DMS79 (cell line): ENCODE results near the gene PTGR3.

ENCODE experiments used
- DNase-seq: peaks from one replicate; lab custom pipeline; 2025; lab: John Stamatoyannopoulos, UW

The PTGR3 gene

DNA sequence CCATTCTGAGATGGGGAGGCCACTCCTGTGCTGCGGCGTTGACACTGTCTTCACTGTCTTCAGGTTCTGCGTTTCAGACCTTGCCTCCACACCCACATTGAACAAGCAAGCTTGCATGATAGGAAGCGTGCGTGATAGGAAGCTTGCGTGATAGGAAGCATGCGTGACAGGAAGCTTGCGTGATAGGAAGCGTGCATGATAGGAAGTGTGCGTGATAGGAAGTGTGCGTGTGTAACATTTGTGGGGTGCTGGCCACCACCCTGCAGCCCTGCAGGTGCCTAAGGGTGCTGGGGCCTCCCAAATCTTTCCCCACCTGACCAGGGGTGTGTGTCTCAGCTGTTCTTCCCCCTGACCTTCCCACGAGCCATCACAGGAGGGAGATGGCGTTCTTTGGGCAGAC lies 27.0 kb upstream of the PTGR3 start:
- no peak for DNase-seq

DNA sequence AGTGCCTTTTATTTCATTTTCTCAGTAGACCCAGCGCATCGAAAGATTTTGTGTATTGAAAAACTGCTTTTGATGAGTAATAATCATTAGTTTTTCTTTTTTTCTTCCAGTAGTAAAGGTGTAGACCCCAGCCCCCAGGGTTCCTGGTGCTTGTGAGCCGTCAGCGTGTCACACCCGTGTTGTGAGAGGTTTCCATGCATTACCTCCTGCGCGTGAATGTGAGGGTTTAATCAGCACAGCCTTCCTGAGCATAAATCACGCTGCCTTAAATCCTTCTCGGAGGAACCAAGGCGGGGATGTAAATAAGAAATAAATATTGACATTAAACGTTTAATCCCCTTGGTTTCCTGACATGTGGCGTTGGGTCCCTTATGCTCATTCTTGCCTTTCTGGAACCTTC lies 26.0 kb upstream of the PTGR3 start:
- DNase-seq, result no peak

DNA sequence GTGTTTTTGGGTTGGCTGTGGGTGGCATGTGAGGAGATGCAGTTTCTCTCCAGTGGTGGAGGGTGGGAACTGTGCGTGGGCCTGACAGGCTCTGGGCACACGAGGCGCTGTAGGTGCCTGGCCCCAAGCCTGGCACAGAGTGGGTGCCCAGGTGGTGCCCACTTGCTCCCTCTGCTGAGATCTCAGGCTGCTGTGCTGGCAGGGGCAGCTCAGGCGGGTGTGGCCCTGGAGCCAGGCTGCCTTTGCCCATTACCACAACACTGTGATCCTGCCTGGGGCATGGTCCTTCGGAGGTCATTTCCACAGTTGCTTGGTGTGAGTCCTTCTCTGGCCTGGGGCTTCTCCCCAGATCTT lies 22.1 kb upstream of the PTGR3 start:
- no peak for DNase-seq

DNA sequence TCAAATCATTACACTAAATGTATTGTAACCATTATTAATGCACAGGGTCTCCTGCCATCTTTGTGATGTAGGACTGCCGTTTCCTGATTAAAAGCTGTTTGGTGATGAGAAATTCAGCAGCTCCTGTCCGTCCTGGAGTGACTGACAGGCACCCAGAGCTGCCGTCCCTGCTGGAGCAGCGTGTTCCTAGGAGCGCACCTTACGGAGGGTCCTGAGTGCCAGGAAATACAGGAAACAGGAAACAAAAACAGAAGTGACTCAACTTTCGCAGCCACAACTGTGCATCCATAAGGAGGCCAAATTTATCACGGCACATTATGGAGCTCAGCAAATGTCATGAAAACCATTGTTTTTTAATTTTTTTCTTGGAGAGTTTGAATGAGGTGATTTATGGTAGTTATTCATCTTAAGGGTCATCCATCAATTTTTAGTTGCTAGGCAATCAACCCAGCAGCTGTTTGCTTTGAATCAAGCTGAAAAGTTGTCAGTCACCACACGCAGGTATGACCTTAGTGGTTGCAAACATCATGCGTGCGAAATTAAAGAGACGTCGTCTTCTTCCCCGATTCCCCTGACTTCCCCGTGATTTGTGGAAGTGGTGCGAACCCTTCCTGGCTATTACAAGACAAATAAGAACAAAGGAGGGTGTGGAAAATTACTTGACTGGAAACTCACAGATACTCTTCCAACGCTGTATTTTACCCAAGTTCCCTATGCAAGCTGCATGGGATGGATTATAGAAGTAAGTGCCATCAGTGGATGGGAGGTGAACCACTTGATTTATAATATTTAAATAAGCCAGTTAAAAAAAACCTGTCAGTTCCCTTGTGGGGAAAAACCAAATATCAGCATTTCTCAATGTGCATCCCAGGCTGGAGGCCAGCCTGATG lies 21.5 kb upstream of the PTGR3 start:
- DNase-seq, result no peak

DNA sequence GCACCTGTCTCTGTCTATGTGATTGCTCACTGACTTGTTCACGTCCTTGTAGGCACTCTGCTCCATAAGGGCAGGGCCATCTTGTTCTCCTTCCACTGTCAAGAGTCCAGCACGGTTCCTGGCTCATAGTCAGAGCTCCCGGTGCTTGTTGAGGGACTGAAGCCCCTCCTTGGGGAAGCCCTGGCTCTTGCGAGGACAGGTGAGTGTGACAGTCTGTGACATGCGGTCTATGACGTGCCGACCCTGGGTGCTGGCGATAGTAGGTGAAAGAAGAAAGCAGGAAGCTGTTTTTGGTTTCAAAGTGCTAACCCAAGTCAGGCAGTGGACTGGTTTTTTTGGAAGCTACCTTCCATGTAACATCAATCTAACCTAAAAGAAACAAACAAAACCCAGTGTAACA lies 20.5 kb upstream of the PTGR3 start:
- DNase-seq, result no peak

DNA sequence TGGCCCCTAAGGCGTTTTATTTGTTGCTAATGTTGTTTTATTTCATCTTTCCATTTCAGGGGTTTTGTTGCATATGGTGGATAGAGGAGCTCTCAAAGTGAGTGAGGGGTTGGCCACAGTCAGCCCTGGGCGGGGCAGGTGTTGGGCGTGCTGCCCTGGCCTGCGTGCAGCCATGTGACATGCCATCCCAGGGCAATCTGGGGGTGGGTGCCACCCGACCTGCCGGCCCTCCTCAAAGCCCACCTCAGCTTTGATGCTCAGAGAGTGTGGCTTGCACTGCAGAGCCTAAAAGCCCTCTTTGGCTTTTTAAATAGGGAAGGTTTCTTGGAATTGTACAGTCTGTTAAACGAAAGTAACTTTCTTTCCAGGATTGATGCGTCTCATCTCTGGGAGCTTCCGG lies 20.0 kb upstream of the PTGR3 start:
- no peak for DNase-seq

DNA sequence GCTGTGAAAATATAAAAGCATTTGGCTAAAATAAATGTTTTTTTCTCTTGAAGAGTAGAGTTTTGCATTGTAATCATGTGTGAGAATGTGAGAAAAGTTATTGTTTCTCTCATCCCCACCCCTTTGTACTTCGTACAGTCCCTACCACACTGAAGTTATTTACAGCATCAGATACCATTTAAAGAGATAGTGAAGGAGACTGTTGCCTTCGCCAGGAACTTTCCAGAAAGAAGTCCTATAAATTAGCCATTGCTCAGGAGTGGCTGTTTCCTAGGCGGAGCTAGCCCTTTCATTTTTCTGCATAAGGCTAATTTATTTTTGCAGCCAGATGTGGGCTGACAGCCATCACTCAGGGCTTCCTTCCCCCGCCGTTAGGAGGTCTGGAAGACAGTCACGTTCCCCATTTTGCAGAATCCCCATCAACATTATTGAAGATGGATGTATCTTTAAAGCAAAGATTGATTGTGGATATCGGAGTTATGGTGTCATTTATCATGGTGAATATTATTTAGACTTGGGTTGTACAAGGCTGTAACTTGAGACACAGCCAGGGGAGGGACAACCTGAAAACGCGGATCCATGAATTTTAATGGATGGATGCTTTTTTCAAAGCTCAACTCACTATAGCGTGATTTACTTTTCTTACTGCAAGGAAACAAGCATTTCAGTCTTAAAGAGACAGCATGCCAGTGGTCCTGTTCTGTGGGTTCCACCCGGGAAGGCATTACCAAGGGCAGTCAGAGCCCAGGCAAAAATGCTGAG lies 18.8 kb upstream of the PTGR3 start:
- DNase-seq, result no peak

DNA sequence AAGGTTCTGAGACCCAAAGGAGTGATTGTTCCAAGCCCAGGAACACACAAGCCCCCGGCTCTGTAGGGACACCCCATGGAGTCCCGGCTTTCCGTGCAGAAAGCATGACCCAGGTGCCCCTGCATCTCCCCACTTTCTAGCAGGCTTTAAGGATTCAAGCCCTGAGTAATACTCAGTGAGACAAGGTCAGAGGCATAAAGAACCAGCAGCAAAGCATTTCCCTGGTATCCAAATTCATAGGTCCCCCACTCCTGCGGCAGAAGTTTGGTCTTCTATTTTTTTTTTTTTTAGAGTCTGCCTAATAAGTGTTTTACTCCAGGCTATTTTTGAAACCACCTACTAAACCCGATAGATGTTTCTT lies 18.0 kb upstream of the PTGR3 start:
- DNase-seq, result no peak

DNA sequence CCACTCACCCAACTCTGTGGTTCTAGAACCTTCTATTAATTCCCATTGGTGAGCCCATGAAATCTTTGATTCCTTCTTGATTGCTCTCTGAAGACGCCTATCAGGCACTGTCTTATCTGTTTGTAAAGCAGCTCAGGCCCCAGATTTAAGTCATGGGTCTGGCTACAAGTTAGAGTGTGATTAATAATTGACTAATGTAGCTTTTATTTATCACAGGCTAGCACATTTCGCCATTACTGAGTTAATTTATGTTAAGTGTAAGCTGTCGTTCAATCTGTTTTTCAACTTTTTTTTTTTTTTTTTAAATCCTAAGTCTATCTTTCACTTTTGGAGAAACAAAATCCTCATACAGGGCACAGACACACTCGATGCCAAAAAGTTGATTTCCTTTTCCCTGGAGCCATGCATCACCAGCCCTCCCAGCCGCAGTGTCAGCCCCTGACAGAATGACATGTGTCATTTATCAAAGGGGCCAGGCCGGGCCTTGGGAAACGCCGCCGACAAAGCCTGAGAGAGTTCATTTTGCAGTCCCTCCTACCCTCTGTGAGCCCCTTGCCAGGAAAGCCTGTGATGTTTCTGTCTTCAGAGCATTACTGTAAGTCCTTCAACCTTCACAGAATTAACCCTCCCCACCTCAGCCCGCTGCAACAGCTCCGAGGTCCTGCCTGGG lies 17.5 kb upstream of the PTGR3 start:
- no peak for DNase-seq

DNA sequence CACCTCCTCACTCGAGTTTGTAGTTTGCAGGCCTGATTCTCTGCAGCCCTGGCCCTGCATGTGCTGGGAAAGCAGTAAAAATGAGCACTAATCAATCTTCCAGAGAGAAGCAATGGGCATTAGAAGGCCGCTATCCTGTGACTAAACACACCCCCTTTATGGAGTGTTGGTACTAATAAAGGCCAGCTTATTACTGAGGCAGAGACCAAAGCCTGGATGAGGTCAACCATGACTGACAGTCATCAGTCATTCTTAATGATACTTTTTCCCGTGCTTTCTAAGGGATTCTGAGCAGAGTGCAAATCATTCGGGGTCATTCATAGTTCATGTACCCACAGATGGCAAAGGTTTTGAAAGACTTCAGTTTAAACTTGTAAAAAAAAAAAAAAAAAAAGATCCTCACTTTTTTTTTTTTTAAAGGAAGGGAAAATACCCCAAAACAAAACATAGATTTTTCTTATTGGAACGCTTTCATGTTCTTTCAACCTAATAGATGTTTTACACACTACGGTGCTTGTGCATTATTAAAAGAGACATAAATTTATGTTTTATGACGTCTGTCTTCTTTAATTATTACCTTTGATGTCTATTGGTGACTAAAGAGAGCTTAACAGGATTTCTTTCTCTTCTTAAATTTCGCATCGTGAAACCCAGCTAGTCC lies 14.9 kb upstream of the PTGR3 start:
- DNase-seq, result no peak

DNA sequence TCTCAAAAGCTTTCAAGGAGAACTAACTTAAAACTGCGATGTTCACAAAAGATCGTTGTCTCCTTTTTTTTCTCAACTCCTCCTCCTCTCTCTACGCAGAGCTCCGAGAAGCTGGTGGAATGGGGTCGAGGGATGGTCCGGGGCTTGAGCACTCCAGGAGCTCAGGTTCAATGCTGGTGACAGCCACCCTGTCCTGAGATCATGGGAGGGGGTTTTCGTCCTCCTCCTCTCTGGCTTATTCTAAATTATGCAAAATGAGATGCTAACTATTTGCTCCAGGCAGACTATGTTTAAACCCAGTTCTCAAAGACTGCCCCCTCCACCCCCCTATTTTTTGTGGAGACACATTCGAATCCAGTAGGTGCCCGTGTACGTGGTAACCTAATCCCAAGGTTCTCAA lies 13.5 kb upstream of the PTGR3 start:
- no peak for DNase-seq

DNA sequence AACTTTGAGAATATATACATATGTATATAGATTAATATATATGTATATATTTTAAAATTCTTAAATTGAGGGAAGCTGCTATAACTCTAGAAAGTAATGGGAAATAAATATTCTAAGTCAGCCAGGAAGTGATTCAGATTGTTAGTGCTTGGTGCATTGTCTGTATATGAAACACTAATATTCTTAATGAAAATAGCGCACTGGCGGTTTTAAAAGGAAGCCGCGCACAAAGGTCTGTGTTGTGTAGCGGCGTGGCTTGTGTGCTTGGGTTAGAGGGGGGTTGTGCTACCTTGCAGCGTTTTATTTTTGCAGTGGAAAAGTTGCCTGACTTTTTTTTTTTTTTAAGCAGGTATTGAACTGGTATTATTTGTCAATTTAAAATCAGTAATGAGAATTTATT lies 13.0 kb upstream of the PTGR3 start:
- DNase-seq, result no peak

DNA sequence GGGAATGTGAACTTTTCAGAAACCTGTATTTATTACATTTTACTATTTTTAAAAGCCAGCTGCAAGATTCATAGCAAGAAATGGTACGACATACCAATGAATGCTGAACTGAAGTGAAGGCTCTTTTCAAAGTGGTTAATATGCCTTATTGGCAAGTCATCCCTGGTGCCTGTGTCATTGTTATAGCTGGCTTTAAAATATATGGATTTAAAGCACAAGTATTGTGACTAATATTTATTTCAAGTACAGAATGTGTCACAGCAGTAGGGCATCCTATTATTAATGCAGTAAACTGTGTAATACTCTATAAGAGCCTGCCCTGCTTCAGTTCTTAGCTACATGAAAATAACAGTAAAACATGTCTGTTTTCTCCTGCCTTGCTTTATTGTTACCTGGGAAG lies 12.5 kb upstream of the PTGR3 start:
- no peak for DNase-seq

DNA sequence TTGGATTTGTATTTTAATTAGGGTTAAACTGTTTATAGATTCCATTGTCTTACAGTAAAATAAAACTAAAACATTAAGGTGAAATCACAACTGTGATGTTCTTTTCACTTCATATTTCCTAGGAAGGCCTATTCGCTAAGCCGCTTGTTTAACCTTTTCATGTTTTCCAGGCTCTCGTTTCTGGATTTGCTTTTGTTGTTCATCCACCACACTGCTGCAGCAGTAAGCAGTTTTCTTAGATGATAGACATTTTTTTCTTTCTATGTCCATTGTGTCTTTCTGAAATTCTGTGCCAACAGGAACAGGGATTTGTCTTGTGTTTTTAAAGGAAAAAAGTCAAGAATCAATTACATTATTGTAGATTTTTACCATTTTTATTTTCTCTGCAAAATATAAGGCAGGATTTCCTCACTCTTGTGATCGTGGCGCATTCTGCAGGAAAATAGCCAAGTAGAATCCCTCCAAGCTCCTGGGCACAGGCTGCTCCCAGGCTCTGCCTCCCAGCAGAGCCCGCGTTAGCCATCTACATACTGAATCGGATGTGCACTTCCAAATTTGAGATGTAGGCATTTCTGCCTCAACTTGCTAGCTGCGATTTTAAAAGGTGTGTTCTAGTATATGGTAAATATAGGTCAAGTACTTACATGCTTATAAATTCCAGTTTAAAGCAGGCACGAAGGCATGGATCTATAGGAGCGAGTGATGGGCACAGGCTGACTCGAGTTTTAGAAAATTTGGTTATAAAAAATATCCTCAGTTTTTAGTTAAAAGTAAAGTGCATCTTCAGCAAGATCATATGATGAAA lies 11.8 kb upstream of the PTGR3 start:
- no peak for DNase-seq

DNA sequence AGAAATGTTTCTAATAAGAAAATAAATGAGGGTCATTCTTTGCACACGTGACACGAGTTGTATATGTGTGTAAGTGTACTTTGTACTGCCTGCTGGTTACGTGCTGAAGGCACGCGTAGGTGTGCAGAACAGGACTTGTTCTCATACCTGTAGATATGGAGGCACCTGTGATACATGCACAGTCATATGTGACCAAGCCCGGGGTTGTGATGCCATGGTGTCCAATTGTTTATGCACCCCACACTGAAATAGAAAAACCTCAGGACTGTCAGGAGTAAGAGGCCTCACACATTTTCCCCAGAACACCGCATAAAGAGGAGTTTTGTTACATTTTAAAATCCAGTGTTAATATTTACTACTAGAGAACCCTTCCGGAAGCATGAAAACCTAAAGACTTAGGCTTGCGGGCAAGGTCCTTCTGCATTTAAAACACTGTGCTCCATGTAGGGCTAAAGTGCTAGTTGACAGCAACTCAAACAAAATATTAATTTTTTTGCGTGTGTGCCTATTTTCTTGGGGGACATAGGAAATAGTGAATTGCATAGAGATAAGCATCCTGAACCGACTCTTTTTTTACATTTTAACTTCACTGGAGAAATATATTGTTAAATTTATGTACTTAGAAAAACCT lies 10.9 kb upstream of the PTGR3 start:
- DNase-seq, result no peak

DNA sequence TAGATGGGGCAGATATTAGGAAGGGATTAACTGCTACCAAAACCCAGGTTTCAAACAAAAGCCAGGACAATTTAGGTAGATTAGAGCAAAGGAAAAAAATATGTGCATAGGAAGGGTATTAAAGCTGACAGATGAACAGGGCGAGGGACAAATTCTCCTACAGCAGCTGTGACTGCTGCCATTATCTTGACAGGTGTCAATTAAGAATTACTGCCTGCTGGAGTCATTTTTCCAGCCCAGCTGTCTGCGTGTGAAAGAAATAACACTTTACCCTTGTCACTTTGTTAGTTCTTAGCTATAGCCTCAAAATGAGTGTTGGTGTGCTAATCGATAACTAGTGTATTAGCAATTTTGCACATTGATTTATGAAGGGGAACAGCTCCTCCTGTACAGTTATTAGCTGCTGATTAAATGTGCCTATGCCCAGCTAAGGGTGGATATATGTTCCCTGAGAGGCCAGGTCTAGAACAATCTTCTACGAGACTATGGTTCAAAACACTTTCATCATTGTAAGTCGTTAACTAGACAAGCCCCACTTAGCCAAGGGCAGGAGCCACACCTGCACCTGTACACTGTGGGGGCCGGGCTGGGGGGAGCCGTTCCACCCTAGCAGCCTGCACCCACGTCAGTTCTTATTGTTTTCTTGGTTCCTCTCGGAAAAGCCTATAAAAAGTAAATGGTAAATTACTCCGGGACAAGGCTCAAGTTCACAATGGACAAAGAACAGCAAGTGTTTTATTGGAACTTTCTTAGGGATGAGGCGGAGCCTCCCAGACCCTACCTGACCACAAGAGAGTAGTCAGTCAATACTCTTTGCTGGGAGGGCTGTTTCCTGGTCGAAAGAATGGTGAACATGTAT lies 9.4 kb upstream of the PTGR3 start:
- DNase-seq, result no peak

DNA sequence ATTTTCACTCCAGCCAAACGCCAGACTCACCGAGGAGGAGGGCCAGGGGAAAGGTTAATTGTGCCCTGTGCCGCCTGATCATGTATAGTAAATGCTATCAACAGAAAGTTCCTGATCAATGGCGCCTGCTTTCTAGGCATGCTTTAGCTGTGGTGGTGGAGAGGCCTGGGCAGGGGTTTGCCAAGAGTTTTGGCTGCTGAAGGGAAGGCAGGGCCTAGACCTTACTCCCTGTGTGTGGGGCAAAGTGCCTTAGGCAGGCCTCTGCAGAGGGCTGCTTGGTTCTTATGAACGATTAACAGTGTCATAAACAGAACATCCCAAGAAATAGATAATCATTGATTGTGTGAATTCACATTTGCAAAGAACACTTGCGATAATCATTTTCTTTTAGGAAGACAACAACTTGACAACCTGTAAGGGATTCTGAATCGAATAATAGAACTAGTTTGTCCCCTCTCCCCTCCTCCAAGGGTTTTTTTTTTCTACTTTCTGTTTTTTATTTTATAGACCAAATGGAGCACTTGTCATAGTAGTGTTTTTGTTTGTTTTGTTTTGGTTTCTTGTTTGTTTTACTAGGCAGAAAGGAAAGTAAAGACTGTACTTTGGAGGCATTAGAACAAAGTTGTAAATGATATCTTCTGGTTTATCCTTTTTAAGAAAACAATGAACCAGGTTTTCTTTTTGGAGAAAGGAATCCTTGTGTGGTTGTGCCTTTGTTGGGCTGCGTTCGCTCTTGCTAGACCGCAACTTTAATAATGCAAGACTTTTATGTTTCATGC lies 8.2 kb upstream of the PTGR3 start:
- DNase-seq, result no peak

DNA sequence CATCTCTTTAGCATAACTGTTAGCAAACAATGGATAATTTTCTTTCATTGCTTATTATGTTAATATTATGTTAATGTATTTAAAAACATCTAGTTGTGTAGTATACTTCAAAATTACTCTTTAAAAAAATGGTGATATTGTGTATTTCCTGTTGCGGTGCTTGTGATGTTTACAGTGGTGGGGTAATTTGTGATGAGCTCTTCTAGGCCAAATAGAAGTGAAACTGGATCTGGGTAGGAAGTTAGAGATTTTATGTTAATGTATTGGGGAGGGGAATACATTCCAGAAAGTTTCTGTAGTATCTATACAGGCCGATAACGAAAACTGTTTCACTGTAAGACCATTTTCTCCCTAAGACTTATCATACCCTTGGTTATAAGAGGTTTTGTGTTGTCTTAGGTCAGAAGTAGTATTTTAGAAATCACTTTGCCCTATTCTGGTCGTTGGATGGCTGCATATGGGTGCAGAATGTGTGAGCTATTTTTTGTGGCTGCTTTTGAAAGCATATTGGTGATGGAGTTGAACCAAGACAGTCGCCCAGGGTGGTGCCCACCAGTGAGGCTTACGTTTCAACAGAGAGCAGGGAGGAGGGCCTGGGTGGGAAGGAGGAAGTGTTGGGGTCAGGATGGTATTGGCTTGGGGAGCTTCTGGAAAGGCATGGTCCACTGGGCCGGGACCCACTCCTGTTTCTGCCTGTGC lies 7.4 kb upstream of the PTGR3 start:
- DNase-seq, result no peak

DNA sequence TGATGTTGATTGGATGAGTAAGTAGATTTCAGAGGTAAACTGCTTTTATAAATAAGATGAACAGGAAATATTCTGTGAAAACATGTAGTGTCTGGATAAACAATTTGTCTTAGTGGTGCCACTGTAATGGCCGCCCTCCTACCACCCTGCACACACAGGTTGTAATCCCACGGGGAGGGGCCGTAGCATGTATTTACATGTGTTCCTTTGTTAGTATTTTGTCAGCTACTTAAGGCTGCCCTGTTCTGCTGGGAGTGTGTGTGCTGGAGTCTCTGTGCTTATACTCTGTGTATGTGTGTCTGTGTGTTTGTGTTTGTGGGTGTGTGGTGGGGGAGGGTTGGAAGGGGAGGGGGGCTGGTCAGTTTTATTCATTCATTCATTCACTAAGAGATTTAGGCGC lies 6.7 kb upstream of the PTGR3 start:
- no peak for DNase-seq
